ENCODE measurements around the gene ZCCHC9.

Gene ZCCHC9, protein sequence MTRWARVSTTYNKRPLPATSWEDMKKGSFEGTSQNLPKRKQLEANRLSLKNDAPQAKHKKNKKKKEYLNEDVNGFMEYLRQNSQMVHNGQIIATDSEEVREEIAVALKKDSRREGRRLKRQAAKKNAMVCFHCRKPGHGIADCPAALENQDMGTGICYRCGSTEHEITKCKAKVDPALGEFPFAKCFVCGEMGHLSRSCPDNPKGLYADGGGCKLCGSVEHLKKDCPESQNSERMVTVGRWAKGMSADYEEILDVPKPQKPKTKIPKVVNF

GRCh38 chr5:81301271-81302015 lies at the start of gene ZCCHC9:
Gene ZCCHC9 (plus strand): TSS chr5:81301587. CDS start chr5:81304758, 3,171 bp downstream.
- H3K4me1 Mint-ChIP-seq, result peaks cover 34% of the 10 kb centered on the region
- H3K27ac Mint-ChIP-seq, result peak within 1 kb of the TSS; percentile 99
- H3K9me3 Mint-ChIP-seq, result no peaks in the 10 kb centered on the region
- no peaks in the 10 kb centered on the region for H3K27me3 Mint-ChIP-seq (ENCODE audit: low read depth, poor library complexity)
- DNase-seq, result peak; percentile 91
- H3K36me3 Mint-ChIP-seq (ENCODE audit: low read depth), result peaks cover 6% of the 10 kb centered on the region
- no peak for TF ChIP-seq CTCF (IDR thresholded peaks at IDR 0.05)
- H3K4me3 Mint-ChIP-seq, result peak within 1 kb of the TSS; percentile 99

GRCh38 chr5:81251922-81252321 lies 49.5 kb upstream of the ZCCHC9 start:
- H3K4me1 Mint-ChIP-seq, result peaks cover 13% of the 10 kb centered on the region
- TF ChIP-seq CTCF (IDR thresholded peaks at IDR 0.05), result no peak
- H3K4me3 Mint-ChIP-seq, result no peak overlapping the region
- peaks cover 12% of the 10 kb centered on the region for H3K9me3 Mint-ChIP-seq
- peaks cover 60% of the 10 kb centered on the region for H3K36me3 Mint-ChIP-seq (ENCODE audit: low read depth)
- no peaks in the 10 kb centered on the region for H3K27me3 Mint-ChIP-seq (ENCODE audit: low read depth, poor library complexity)
- no peak for DNase-seq
- no peak overlapping the region for H3K27ac Mint-ChIP-seq

DNA sequence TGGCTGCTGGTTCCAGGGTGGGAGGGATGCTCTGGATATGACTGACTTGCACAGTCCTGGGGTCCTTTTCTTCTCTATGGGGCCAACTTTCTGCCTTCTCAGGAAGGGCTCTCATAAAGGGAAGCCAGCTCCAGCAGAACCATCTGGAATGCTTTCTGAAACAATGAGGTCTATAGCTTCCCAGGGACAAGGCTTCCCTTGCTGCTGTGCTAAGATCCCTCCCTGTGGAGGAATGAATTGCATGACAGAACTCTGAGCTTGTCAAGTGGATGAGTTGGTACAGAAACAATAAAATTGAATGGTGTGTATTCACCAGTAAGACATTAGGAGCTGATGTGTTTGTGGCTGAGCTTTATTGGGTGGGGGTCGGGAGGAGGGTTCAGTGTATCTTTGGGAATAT lies 48.5 kb upstream of the ZCCHC9 start:
- TF ChIP-seq CTCF (IDR thresholded peaks at IDR 0.05), result no peak
- no peaks in the 10 kb centered on the region for H3K27me3 Mint-ChIP-seq (ENCODE audit: low read depth, poor library complexity)
- H3K4me1 Mint-ChIP-seq, result peaks cover 6% of the 10 kb centered on the region
- peaks cover 67% of the 10 kb centered on the region for H3K36me3 Mint-ChIP-seq (ENCODE audit: low read depth)
- H3K4me3 Mint-ChIP-seq, result no peak overlapping the region
- no peak for DNase-seq
- H3K27ac Mint-ChIP-seq, result no peak overlapping the region
- peaks cover 12% of the 10 kb centered on the region for H3K9me3 Mint-ChIP-seq

- Mint-ChIP-seq H3K36me3 (ENCODE audit: low read depth) (peaks cover 68% of the 10 kb centered on the region), H3K4me3 (no peak overlapping the region)
- no peak for DNase-seq
Observed at GRCh38 chr5:81253875-81254274, 47.5 kb upstream of the ZCCHC9 start.

DNA sequence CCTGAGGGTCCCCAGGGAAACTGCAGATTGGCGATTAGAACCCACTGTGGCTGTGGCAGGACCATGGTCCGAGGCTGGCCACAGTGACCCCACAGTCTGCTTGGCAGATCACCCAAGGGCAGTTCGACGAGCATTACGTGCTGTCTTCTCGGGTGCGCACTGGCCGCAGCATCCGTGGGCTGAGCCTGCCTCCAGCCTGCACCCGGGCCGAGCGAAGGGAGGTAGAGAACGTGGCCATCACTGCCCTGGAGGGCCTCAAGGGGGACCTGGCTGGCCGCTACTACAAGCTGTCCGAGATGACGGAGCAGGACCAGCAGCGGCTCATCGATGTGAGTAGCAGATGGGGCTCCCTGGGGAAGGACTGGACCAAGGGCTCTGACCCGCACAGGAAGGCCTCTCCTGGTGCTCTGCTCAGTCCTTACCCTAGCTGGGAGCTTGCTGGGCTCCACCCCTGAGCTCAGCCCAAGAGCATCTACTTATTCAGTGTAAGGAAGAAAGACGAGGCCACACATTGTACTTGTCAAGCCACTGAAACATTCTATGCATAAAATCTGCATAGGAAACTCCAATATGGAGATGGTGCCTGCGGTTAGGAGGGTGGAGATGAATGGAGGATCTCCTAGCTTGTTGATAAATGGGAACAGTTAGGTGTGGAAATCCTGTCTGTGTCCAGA lies 46.4 kb upstream of the ZCCHC9 start:
- peaks cover 17% of the 10 kb centered on the region for H3K9me3 Mint-ChIP-seq
- no peak overlapping the region for H3K27ac Mint-ChIP-seq
- no peak for DNase-seq
- no peaks in the 10 kb centered on the region for H3K4me1 Mint-ChIP-seq
- H3K27me3 Mint-ChIP-seq (ENCODE audit: low read depth, poor library complexity), result no peaks in the 10 kb centered on the region
- no peak for TF ChIP-seq CTCF (IDR thresholded peaks at IDR 0.05)
- peaks cover 74% of the 10 kb centered on the region for H3K36me3 Mint-ChIP-seq (ENCODE audit: low read depth)
- no peak overlapping the region for H3K4me3 Mint-ChIP-seq

More at GRCh38 chr5:81253875-81254274, 47.5 kb upstream of the ZCCHC9 start:
- no peaks in the 10 kb centered on the region for H3K27me3 Mint-ChIP-seq (ENCODE audit: low read depth, poor library complexity)
- no peaks in the 10 kb centered on the region for H3K4me1 Mint-ChIP-seq
- no peak overlapping the region for H3K27ac Mint-ChIP-seq
- no peak for TF ChIP-seq CTCF (IDR thresholded peaks at IDR 0.05)
- peaks cover 12% of the 10 kb centered on the region for H3K9me3 Mint-ChIP-seq
